H1 (cell line): Measurements from ENCODE around the gene TIMELESS. TPM values are rescaled to one million over a fixed set of nuclear protein-coding genes. Genes with fewer than 3 reads are reported as not detected.

Experiments
- CHD7 ChIP-seq: fragments of 300-600 bp; sonication (generic); IDR thresholded peaks from 2 replicates; pipeline ENCODE4 v1.7.1; 2012; ENCODE audit warnings: low read length, moderate library complexity, mild to moderate bottlenecking, inconsistent platforms; ENCODE audit not compliant: insufficient replicate concordance
- EZH2 ChIP-seq: fragments of 200-600 bp; sonication (generic); IDR thresholded peaks from 2 replicates; pipeline ENCODE4 v1.7.1; 2012; ENCODE audit warnings: low read depth, mild to moderate bottlenecking, moderate library complexity, low read length, inconsistent platforms; ENCODE audit not compliant: severe bottlenecking
- KDM4A ChIP-seq: IDR thresholded peaks from one replicate; pipeline ENCODE4 v1.7.1; 2012; ENCODE audit warnings: low read depth, mild to moderate bottlenecking, moderate library complexity, low read length, inconsistent platforms; ENCODE audit not compliant: severe bottlenecking
- MAFK ChIP-seq: IDR thresholded peaks from 2 replicates; pipeline ENCODE4 v1.6.1; 2012; ENCODE audit warnings: low read depth, mild to moderate bottlenecking, improper control_type of control experiment, low read length
- NRF1 ChIP-seq: IDR thresholded peaks from 2 replicates; pipeline ENCODE4 v1.6.1; 2011; ENCODE audit warnings: mild to moderate bottlenecking, low read depth, low read length, improper control_type of control experiment
- RFX5 ChIP-seq: IDR thresholded peaks from 2 replicates; pipeline ENCODE4 v1.6.1; 2011; ENCODE audit warnings: low read depth, low read length, improper control_type of control experiment, borderline replicate concordance
- SAP30 ChIP-seq: fragments of 300-600 bp; sonication (generic); IDR thresholded peaks from 2 replicates; pipeline ENCODE4 v1.7.1; 2012; ENCODE audit warnings: low read length, moderate library complexity, mild to moderate bottlenecking, inconsistent platforms; ENCODE audit not compliant: insufficient read depth, insufficient replicate concordance
- SRF ChIP-seq: IDR thresholded peaks from 2 replicates; pipeline ENCODE4 v1.6.1; 2011; ENCODE audit warnings: mild to moderate bottlenecking, low read depth, low read length, moderate library complexity
- SUZ12 ChIP-seq: fragments of 200-600 bp; sonication (generic); IDR thresholded peaks from 2 replicates; pipeline ENCODE4 v1.6.1; 2012; ENCODE audit warnings: mild to moderate bottlenecking, inconsistent platforms, low read length, moderate library complexity, mixed read lengths
- TCF12 ChIP-seq: IDR thresholded peaks from 2 replicates; pipeline ENCODE4 v1.6.1; 2011; ENCODE audit warnings: low read depth, mild to moderate bottlenecking, low read length
- TEAD4 ChIP-seq: IDR thresholded peaks from 2 replicates; pipeline ENCODE4 v1.6.1; 2012; ENCODE audit warnings: low read depth, low read length, inconsistent platforms, mixed read lengths
- polyA plus RNA-seq, 7 experiments: library from polyadenylated mRNA; depleted of rRNA in 3 of 7; stranded (reverse) in 5 of 7; unstranded in 2 of 7; fragments of >200 nt in 5 of 7; fragments of 200-250 nt in 2 of 7; gene quantifications; 1 replicate in 5 of 7; 2 replicates in 1 of 7; 4 replicates in 1 of 7; pipeline versions ENCODE4 v1.2.1 to v1.2.3, GENCODE V29; 2011 to 2013; ENCODE audit warnings: missing spikeins in 2 of 7, mixed read lengths in 2 of 7
- total RNA-seq: library from RNA; stranded (reverse); fragmentation: NEBNext Ultra II Directional; extraction: Animal tissue kit (Norgen Biotek cat#: 25700); gene quantifications from 2 replicates; pipeline ENCODE4 v1.2.1, GENCODE V29; 2021

TIMELESS gene
- total and polyA plus RNA-seq, 2 of the 8 experiments (the other 6 are each of a cell fraction or from before 2014, with no cell fraction given): 17.1 to 86.7 TPM

GRCh38 chr12:56387152-56387736, 62.0 kb downstream of the TIMELESS start (continued):
- no peak for TF ChIP-seq CHD7
- no peak for TF ChIP-seq KDM4A
- TF ChIP-seq EZH2: no peak
- no peak for TF ChIP-seq SAP30
- no peak for TF ChIP-seq TCF12
- no peak for TF ChIP-seq SUZ12
- no peak for TF ChIP-seq RFX5
- no peak for TF ChIP-seq TEAD4
- no peak for TF ChIP-seq NRF1
- TF ChIP-seq SRF: no peak
- no peak for TF ChIP-seq MAFK
